Measurements from ENCODE around the gene NPAS3.

GRCh38 chr14:33085799-33086198, 147.1 kb downstream of the NPAS3 start:
- TF ChIP-seq, protein P1, sequence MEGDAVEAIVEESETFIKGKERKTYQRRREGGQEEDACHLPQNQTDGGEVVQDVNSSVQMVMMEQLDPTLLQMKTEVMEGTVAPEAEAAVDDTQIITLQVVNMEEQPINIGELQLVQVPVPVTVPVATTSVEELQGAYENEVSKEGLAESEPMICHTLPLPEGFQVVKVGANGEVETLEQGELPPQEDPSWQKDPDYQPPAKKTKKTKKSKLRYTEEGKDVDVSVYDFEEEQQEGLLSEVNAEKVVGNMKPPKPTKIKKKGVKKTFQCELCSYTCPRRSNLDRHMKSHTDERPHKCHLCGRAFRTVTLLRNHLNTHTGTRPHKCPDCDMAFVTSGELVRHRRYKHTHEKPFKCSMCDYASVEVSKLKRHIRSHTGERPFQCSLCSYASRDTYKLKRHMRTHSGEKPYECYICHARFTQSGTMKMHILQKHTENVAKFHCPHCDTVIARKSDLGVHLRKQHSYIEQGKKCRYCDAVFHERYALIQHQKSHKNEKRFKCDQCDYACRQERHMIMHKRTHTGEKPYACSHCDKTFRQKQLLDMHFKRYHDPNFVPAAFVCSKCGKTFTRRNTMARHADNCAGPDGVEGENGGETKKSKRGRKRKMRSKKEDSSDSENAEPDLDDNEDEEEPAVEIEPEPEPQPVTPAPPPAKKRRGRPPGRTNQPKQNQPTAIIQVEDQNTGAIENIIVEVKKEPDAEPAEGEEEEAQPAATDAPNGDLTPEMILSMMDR (IDR thresholded peaks at IDR 0.05; ENCODE audit: borderline replicate concordance, extremely low read depth, low read length, poor library complexity, severe bottlenecking): no peak
- no peak for TF ChIP-seq EZH2 (IDR thresholded peaks at IDR 0.05; ENCODE audit: borderline replicate concordance, low read depth, low read length, severe bottlenecking)

All from DND-41 (cell line).